Measurements from ENCODE around the gene PLA2G6.

- no peak for TF ChIP-seq CTCF (IDR thresholded peaks at IDR 0.05)
- no peak for TF ChIP-seq POLR2A (IDR thresholded peaks at IDR 0.05)
These were observed 57.2 kb downstream of the PLA2G6 start for GRCh38 chr22:38124236-38124974.

All from prostate gland (tissue), 2 donors.